Mesenchymal stem cell (in vitro differentiated cells and primary cell): Measurements from ENCODE around the gene TIGD7.

Experiments
- DNase-seq: peaks from one replicate; pipeline ENCODE4 v3.0.0-alpha.2; 2013
- H2AFZ ChIP-seq: one replicate; pipeline ENCODE4 v1.6.1; 2013; ENCODE audit warnings: low read depth, mild to moderate bottlenecking, control low read depth, inconsistent platforms, low read length, moderate library complexity
- H2AK5ac ChIP-seq: 2 replicates; pipeline ENCODE4 v1.6.1; 2013; ENCODE audit warnings: low read length, moderate library complexity, mild to moderate bottlenecking, inconsistent platforms; ENCODE audit not compliant: severe bottlenecking
- H2BK120ac ChIP-seq: one replicate; pipeline ENCODE4 v1.6.1; 2013; ENCODE audit warnings: low read depth, mild to moderate bottlenecking, inconsistent platforms, low read length, moderate library complexity
- H2BK12ac ChIP-seq, 2 experiments: one replicate each; pipeline ENCODE4 v1.6.1; 2013; ENCODE audit warnings: inconsistent platforms in 2 of 2, low read length in 2 of 2, mild to moderate bottlenecking in 2 of 2, moderate library complexity in 2 of 2, control low read depth in 1 of 2
- H2BK15ac ChIP-seq: one replicate; pipeline ENCODE4 v1.6.1; 2013; ENCODE audit warnings: mild to moderate bottlenecking, low read depth, inconsistent platforms; ENCODE audit not compliant: poor library complexity, severe bottlenecking
- H2BK5ac ChIP-seq: 2 replicates; pipeline ENCODE4 v1.6.1; 2013; ENCODE audit warnings: low read depth, mild to moderate bottlenecking, low read length, control low read depth, inconsistent platforms; ENCODE audit not compliant: poor library complexity, severe bottlenecking
- H3K14ac ChIP-seq, 2 experiments: one replicate each; pipeline ENCODE4 v1.6.1; 2013; ENCODE audit warnings: inconsistent platforms in 2 of 2, low read length in 2 of 2, control low read depth in 1 of 2, mild to moderate bottlenecking in 1 of 2, moderate library complexity in 1 of 2
- H3K18ac ChIP-seq, 2 experiments: one replicate each; pipeline ENCODE4 v1.6.1; 2013; ENCODE audit warnings: inconsistent platforms in 2 of 2, low read length in 2 of 2, control low read depth in 1 of 2, low read depth in 1 of 2, mild to moderate bottlenecking in 1 of 2
- H3K23ac ChIP-seq, 2 experiments: one replicate each; pipeline ENCODE4 v1.6.1; 2013; ENCODE audit warnings: inconsistent platforms in 2 of 2, low read length in 2 of 2, mild to moderate bottlenecking in 2 of 2, moderate library complexity in 2 of 2, control low read depth in 1 of 2
- H3K27ac ChIP-seq: 2 replicates; pipeline ENCODE4 v1.5.1; 2013; ENCODE audit warnings: mild to moderate bottlenecking, moderate library complexity, low read length, control low read depth, inconsistent platforms; ENCODE audit not compliant: poor library complexity, severe bottlenecking
- H3K27me3 ChIP-seq, 2 experiments: 2 replicates each; pipeline versions ENCODE4 v1.6.1 to v1.7.0; 2013; ENCODE audit warnings: low read length in 2 of 2, mild to moderate bottlenecking in 2 of 2, moderate library complexity in 2 of 2, control low read depth in 1 of 2, inconsistent platforms in 1 of 2; ENCODE audit not compliant: control insufficient read depth in 1 of 2, insufficient read depth in 1 of 2
- H3K36me3 ChIP-seq, 2 experiments: 2 replicates each; pipeline versions ENCODE4 v1.6.1 to v1.7.0; 2013; ENCODE audit warnings: low read length in 2 of 2, control low read depth in 1 of 2, inconsistent platforms in 1 of 2, low read depth in 1 of 2, mild to moderate bottlenecking in 1 of 2; ENCODE audit not compliant: insufficient read depth in 2 of 2, control insufficient read depth in 1 of 2
- H3K4ac ChIP-seq, 2 experiments: one replicate each; pipeline ENCODE4 v1.6.1; 2013; ENCODE audit warnings: inconsistent platforms in 2 of 2, low read length in 2 of 2, mild to moderate bottlenecking in 2 of 2, moderate library complexity in 2 of 2, control low read depth in 1 of 2, low read depth in 1 of 2
- H3K4me1 ChIP-seq: 2 replicates; pipeline ENCODE4 v1.6.1; 2013; ENCODE audit warnings: low read depth, low read length, control low read depth; ENCODE audit not compliant: control insufficient read depth, insufficient read depth
- H3K4me2 ChIP-seq: 2 replicates; pipeline ENCODE4 v1.6.1; 2013; ENCODE audit warnings: low read length, mild to moderate bottlenecking, inconsistent platforms; ENCODE audit not compliant: poor library complexity, severe bottlenecking
- H3K4me3 ChIP-seq, 2 experiments: 2 replicates each; pipeline versions ENCODE4 v1.5.1 to v1.7.0; 2013; ENCODE audit warnings: low read length in 2 of 2, mild to moderate bottlenecking in 2 of 2, control low read depth in 1 of 2, low read depth in 1 of 2; ENCODE audit not compliant: insufficient read depth in 1 of 2
- H3K79me1 ChIP-seq: replicated peaks from 2 replicates; pipeline ENCODE4 v1.6.1; 2013; ENCODE audit warnings: mild to moderate bottlenecking, control low read depth, low read length, inconsistent platforms; ENCODE audit not compliant: poor library complexity, severe bottlenecking
- H3K9ac ChIP-seq: 2 replicates; pipeline ENCODE4 v1.7.0; 2013; ENCODE audit warnings: mild to moderate bottlenecking, low read length, moderate library complexity
- H3K9me3 ChIP-seq: 2 replicates; pipeline ENCODE4 v1.7.0; 2013; ENCODE audit warnings: mild to moderate bottlenecking, low read length; ENCODE audit not compliant: control insufficient read depth
- H4K8ac ChIP-seq: one replicate; pipeline ENCODE4 v1.6.1; 2013; ENCODE audit warnings: inconsistent platforms, mild to moderate bottlenecking, low read length, moderate library complexity
- H4K91ac ChIP-seq: one replicate; pipeline ENCODE4 v1.6.1; 2013; ENCODE audit warnings: mild to moderate bottlenecking, low read length, inconsistent platforms
- WGBS: methylation state at CpG from one replicate; pipeline ENCODE4 v1.1.7; 2013; ENCODE audit warnings: mixed read lengths; 5-methylcytosine and 5-hydroxymethylcytosine counted together

TIGD7 gene

DNA sequence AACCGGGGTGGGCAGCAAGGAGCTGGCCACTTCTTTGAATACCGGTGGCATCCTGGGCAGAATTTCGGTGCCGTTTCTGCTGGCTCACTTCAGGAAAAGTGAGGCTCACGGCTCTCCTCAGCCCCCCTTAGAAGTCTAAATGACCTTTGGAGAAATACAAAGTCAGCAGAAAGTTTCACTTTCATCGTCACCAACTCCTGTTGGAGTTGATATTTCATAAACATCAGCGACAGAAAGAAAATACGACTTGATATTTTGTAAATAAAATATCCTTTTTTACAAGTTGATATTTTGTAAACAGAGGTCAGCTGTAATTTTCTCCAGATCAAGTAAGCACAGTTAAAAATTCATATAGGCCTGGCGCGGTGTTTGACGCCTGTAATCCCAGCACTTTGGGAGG is 848 bp upstream of the TIGD7 start:
- Histone ChIP-seq H3K14ac (no peak overlapping the region), H3K79me1 (peaks cover 34% of the 10 kb centered on the region), H4K91ac (no peak overlapping the region), H3K4me2 (peak overlapping the region; percentile 47), H2AFZ (no peak overlapping the region), H3K9ac (peak overlapping the region; percentile 93), H3K9me3 (peaks cover 74% of the 10 kb centered on the region), H2BK120ac (no peak overlapping the region), H3K23ac (no peak overlapping the region), H3K4me1 (peaks cover 7% of the 10 kb centered on the region), H3K4ac (peak overlapping the region in 1 of 2 experiments; percentile 49), H3K27me3 (no peaks in the 10 kb centered on the region), H2BK12ac (no peak overlapping the region), H2AK5ac (no peak overlapping the region), H3K36me3 (peaks cover 37 to 61% of the 10 kb centered on the region in 2 experiments), H2BK5ac (peak overlapping the region; percentile 24), H3K18ac (peak overlapping the region in 1 of 2 experiments; percentile 99), H3K4me3 (peak overlapping the region; percentile 83 to 95), H3K27ac (no peak overlapping the region), H4K8ac (peak overlapping the region; percentile 100), H2BK15ac (no peak overlapping the region)
- WGBS = 88% methylated on average over 8 of the region's 11 CpGs
- DNase-seq = no peak

DNA sequence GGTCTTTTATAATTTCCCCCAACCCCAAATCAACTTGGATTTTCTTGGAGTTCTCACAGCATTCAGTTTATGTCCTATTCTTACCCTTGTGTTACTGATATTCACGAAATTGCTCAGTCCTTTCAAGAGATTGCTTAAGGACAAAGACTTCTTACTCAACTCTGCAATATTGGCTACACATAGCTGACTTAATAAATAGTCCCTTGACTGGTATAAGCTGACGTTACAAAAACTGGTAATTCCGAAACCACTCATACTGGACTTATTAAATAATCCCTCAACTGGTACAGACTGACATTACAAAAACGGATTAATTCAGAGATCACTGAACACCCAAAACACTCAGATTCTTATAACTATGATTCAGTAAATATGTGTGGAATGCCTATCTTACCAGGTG is 860 bp downstream of the TIGD7 start:
- H3K18ac ChIP-seq = no peak overlapping the region
- 64% methylated on average over 3 of the region's 4 CpGs for WGBS
- H3K4me2 ChIP-seq = peak overlapping the region; percentile 47
- no peak overlapping the region for H3K14ac ChIP-seq
- H3K27ac ChIP-seq = no peak overlapping the region
- H2AFZ ChIP-seq = no peak overlapping the region
- peak; percentile 51 for DNase-seq
- H3K27me3 ChIP-seq = no peaks in the 10 kb centered on the region
- peak overlapping the region; percentile 93 for H3K9ac ChIP-seq
- peak overlapping the region in 1 of 2 experiments; percentile 95 for H3K4ac ChIP-seq
- H3K4me3 ChIP-seq = peak overlapping the region in 1 of 2 experiments; percentile 95
- peaks cover 74% of the 10 kb centered on the region for H3K9me3 ChIP-seq
- H2BK15ac ChIP-seq = no peak overlapping the region
- no peak overlapping the region for H4K91ac ChIP-seq
- peaks cover 33 to 65% of the 10 kb centered on the region in 2 experiments for H3K36me3 ChIP-seq
- H2BK120ac ChIP-seq = no peak overlapping the region
- H2BK5ac ChIP-seq = no peak overlapping the region
- no peak overlapping the region for H2AK5ac ChIP-seq
- H3K23ac ChIP-seq = no peak overlapping the region
- H3K79me1 ChIP-seq = peaks cover 34% of the 10 kb centered on the region
- H2BK12ac ChIP-seq = no peak overlapping the region
- H4K8ac ChIP-seq = no peak overlapping the region
- peaks cover 7% of the 10 kb centered on the region for H3K4me1 ChIP-seq

DNA sequence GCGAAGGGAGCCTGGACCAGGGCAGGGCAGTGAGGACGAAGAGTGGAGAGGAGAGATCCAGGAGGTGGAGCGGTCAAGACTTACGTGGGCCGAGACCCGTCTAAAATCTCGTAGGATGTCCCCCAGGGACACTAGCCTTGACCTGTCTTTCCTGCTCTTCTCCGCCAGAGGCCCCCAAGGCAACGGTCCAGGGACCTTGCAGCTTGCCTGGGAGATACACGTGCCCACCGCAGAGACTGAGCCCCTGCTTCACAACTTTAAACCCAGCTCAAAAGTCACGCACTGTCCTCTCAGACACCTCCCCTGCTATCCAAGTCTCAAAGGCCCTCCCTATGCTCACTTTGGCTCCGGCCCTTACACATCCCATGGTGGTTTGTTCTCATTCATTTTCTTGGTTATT is 9.4 kb downstream of the TIGD7 start:
- 99% methylated on average over 12 of the region's 13 CpGs for WGBS
- no peak overlapping the region for H3K23ac ChIP-seq
- no peak overlapping the region for H3K18ac ChIP-seq
- no peak overlapping the region for H2AK5ac ChIP-seq
- H3K36me3 ChIP-seq = peaks cover 46 to 72% of the 10 kb centered on the region in 2 experiments
- no peak overlapping the region for H2BK5ac ChIP-seq
- H3K27me3 ChIP-seq = no peaks in the 10 kb centered on the region
- no peak overlapping the region for H3K4me3 ChIP-seq
- no peak overlapping the region for H3K4me2 ChIP-seq
- H3K79me1 ChIP-seq = peaks cover 44% of the 10 kb centered on the region
- no peak overlapping the region for H3K27ac ChIP-seq
- H2BK15ac ChIP-seq = no peak overlapping the region
- no peaks in the 10 kb centered on the region for H3K4me1 ChIP-seq
- H3K9ac ChIP-seq = no peak overlapping the region
- DNase-seq = no peak
- no peak overlapping the region for H4K91ac ChIP-seq
- H3K4ac ChIP-seq = no peak overlapping the region
- no peak overlapping the region for H2AFZ ChIP-seq
- no peak overlapping the region for H2BK120ac ChIP-seq
- no peak overlapping the region for H3K14ac ChIP-seq
- no peak overlapping the region for H2BK12ac ChIP-seq
- H3K9me3 ChIP-seq = peaks cover 86% of the 10 kb centered on the region
- no peak overlapping the region for H4K8ac ChIP-seq

DNA sequence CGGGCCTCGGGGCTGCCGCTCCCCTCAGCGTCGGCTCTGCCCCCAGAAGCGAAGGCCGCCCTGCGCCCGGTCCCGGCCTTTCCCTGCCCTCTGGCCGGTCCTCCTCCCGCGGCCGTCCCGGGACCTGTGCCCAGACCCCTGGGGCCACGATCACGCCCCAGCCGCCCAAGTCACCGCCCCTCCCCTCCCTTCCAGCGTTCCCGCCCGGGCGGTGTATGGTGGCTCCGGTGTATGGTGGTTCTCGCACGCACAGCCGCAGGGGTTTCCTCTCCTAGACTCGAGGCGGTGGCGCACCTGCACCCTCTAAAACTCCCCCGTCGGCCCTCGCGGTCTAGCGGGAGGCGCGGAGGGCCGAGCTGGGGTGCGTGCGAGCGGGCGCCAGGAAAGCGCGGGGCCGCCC is 10.0 kb downstream of the TIGD7 start:
- no peak overlapping the region for H3K14ac ChIP-seq
- no peak overlapping the region for H2BK120ac ChIP-seq
- no peak overlapping the region for H2AFZ ChIP-seq
- no peak overlapping the region for H3K9ac ChIP-seq
- no peak overlapping the region for H4K8ac ChIP-seq
- H2BK5ac ChIP-seq = no peak overlapping the region
- no peak overlapping the region for H3K18ac ChIP-seq
- H3K9me3 ChIP-seq = peaks cover 86% of the 10 kb centered on the region
- H2BK12ac ChIP-seq = no peak overlapping the region
- DNase-seq = no peak
- peaks cover 47% of the 10 kb centered on the region for H3K79me1 ChIP-seq
- no peak overlapping the region for H3K4ac ChIP-seq
- no peak overlapping the region for H2AK5ac ChIP-seq
- H3K4me3 ChIP-seq = peak overlapping the region in 1 of 2 experiments; percentile 38
- H3K4me1 ChIP-seq = no peaks in the 10 kb centered on the region
- H3K23ac ChIP-seq = no peak overlapping the region
- peaks cover 49 to 72% of the 10 kb centered on the region in 2 experiments for H3K36me3 ChIP-seq
- no peak overlapping the region for H2BK15ac ChIP-seq
- H3K27ac ChIP-seq = no peak overlapping the region
- H3K4me2 ChIP-seq = no peak overlapping the region
- H4K91ac ChIP-seq = no peak overlapping the region
- H3K27me3 ChIP-seq = no peaks in the 10 kb centered on the region
- 97% methylated on average over 45 of the region's 45 CpGs for WGBS
